Mucosa of rectum (tissue), 2 donors: ENCODE data around the gene WSCD2.

ENCODE experiments used
- H3K27ac ChIP-seq, 2 donors: one replicate each; pipeline ENCODE4 v1.7.0; 2013; ENCODE audit warnings: inconsistent platforms in 2 of 2, low read depth in 2 of 2, low read length in 2 of 2
- H3K27me3 ChIP-seq, 2 donors: one replicate each; pipeline ENCODE4 v1.7.0; 2013; ENCODE audit warnings: low read length in 2 of 2; ENCODE audit not compliant: control insufficient read depth in 2 of 2, insufficient read depth in 2 of 2
- H3K36me3 ChIP-seq, 2 donors: one replicate each; pipeline ENCODE4 v1.7.0; 2013; ENCODE audit warnings: low read length in 2 of 2; ENCODE audit not compliant: control insufficient read depth in 2 of 2, insufficient read depth in 2 of 2
- H3K4me1 ChIP-seq, 2 donors: one replicate each; pipeline ENCODE4 v1.7.0; 2013; ENCODE audit warnings: low read length in 2 of 2, mild to moderate bottlenecking in 1 of 2; ENCODE audit not compliant: control insufficient read depth in 2 of 2, insufficient read depth in 2 of 2
- H3K4me3 ChIP-seq, 2 donors: one replicate each; pipeline ENCODE4 v1.7.0; 2013; ENCODE audit warnings: low read length in 2 of 2
- H3K9ac ChIP-seq, 2 donors: one replicate each; pipeline ENCODE4 v1.7.0; 2013; ENCODE audit warnings: low read length in 2 of 2, low read depth in 1 of 2, mild to moderate bottlenecking in 1 of 2
- H3K9me3 ChIP-seq, 2 donors: one replicate each; pipeline ENCODE4 v1.7.0; 2013; ENCODE audit warnings: low read length in 2 of 2; ENCODE audit not compliant: control insufficient read depth in 2 of 2
- donor health status: healthy.
- donor health status: Normal muscosa, but diverticular disease.

Gene WSCD2

GRCh38 chr12:108129017-108129812 is at the start of gene WSCD2:
TSS of gene WSCD2 (plus strand) at chr12:108129288. CDS start at chr12:108195833, 66,545 bp downstream.
- Histone ChIP-seq H3K9me3 (no peaks in the 10 kb centered on the region), H3K36me3 (no peaks in the 10 kb centered on the region), H3K27ac (no peak within 1 kb of the TSS), H3K4me3 (peak within 1 kb of the TSS; percentile 13 to 34), H3K27me3 (peaks cover 3 to 21% of the 10 kb centered on the region in 2 donors), H3K4me1 (peaks cover 0 to 3% of the 10 kb centered on the region in 2 donors), H3K9ac (no peak within 1 kb of the TSS)

GRCh38 chr12:108079721-108080120 is 49.4 kb upstream of the WSCD2 start:
- Histone ChIP-seq H3K4me3 (no peak overlapping the region), H3K36me3 (no peaks in the 10 kb centered on the region), H3K27ac (no peak overlapping the region), H3K27me3 (peaks cover 0 to 3% of the 10 kb centered on the region in 2 donors), H3K9me3 (peaks cover 0 to 3% of the 10 kb centered on the region in 2 donors), H3K9ac (no peak overlapping the region), H3K4me1 (no peaks in the 10 kb centered on the region)

- Histone ChIP-seq H3K4me3 (no peak overlapping the region), H3K9ac (no peak overlapping the region), H3K9me3 (peaks cover 0 to 5% of the 10 kb centered on the region in 2 donors), H3K36me3 (no peaks in the 10 kb centered on the region), H3K4me1 (no peaks in the 10 kb centered on the region), H3K27ac (no peak overlapping the region), H3K27me3 (peaks cover 0 to 3% of the 10 kb centered on the region in 2 donors)
Observed at GRCh38 chr12:108080363-108080762, 48.7 kb upstream of the WSCD2 start.

GRCh38 chr12:108082485-108082884 is 46.6 kb upstream of the WSCD2 start:
- H3K9me3 ChIP-seq: peaks cover 0 to 5% of the 10 kb centered on the region in 2 donors

GRCh38 chr12:108087900-108088299 is 41.2 kb upstream of the WSCD2 start:
- Histone ChIP-seq H3K9ac (no peak overlapping the region), H3K27me3 (peaks cover 0 to 3% of the 10 kb centered on the region in 2 donors), H3K9me3 (peaks cover 0 to 11% of the 10 kb centered on the region in 2 donors), H3K36me3 (no peaks in the 10 kb centered on the region), H3K4me1 (no peaks in the 10 kb centered on the region), H3K4me3 (no peak overlapping the region), H3K27ac (no peak overlapping the region)

More at GRCh38 chr12:108082485-108082884, 46.6 kb upstream of the WSCD2 start:
- Histone ChIP-seq H3K36me3 (no peaks in the 10 kb centered on the region), H3K27ac (no peak overlapping the region), H3K4me1 (no peaks in the 10 kb centered on the region), H3K4me3 (no peak overlapping the region), H3K27me3 (peaks cover 0 to 3% of the 10 kb centered on the region in 2 donors), H3K9ac (no peak overlapping the region)

GRCh38 chr12:108090107-108090899 is 38.8 kb upstream of the WSCD2 start:
- Histone ChIP-seq H3K36me3 (no peaks in the 10 kb centered on the region), H3K9me3 (peaks cover 0 to 6% of the 10 kb centered on the region in 2 donors), H3K27ac (no peak overlapping the region), H3K27me3 (no peaks in the 10 kb centered on the region), H3K4me3 (no peak overlapping the region), H3K4me1 (no peaks in the 10 kb centered on the region), H3K9ac (no peak overlapping the region)

- no peaks in the 10 kb centered on the region for H3K27me3 ChIP-seq
- H3K4me3 ChIP-seq: no peak overlapping the region
- no peaks in the 10 kb centered on the region for H3K36me3 ChIP-seq
- no peaks in the 10 kb centered on the region for H3K4me1 ChIP-seq
- H3K27ac ChIP-seq: no peak overlapping the region
- no peak overlapping the region for H3K9ac ChIP-seq
- H3K9me3 ChIP-seq: peaks cover 0 to 6% of the 10 kb centered on the region in 2 donors
Observed at GRCh38 chr12:108090932-108091678, 38.0 kb upstream of the WSCD2 start.

GRCh38 chr12:108091679-108092051 is 37.4 kb upstream of the WSCD2 start:
- H3K9ac ChIP-seq: no peak overlapping the region
- no peaks in the 10 kb centered on the region for H3K27me3 ChIP-seq
- no peaks in the 10 kb centered on the region for H3K36me3 ChIP-seq
- no peak overlapping the region for H3K27ac ChIP-seq
- no peak overlapping the region for H3K4me3 ChIP-seq
- H3K9me3 ChIP-seq: peaks cover 0 to 6% of the 10 kb centered on the region in 2 donors
- no peaks in the 10 kb centered on the region for H3K4me1 ChIP-seq

GRCh38 chr12:108093209-108093608 is 35.9 kb upstream of the WSCD2 start:
- H3K9ac ChIP-seq: no peak overlapping the region
- no peaks in the 10 kb centered on the region for H3K27me3 ChIP-seq
- H3K36me3 ChIP-seq: no peaks in the 10 kb centered on the region
- H3K27ac ChIP-seq: no peak overlapping the region
- no peaks in the 10 kb centered on the region for H3K4me1 ChIP-seq
- H3K9me3 ChIP-seq: peaks cover 0 to 3% of the 10 kb centered on the region in 2 donors
- H3K4me3 ChIP-seq: no peak overlapping the region
